DMS53 treated with DMSO at 0.1 percent for 48 hours (cell line): ENCODE measurements around the gene WDR1.

Experiments
- DNase-seq: peaks from one replicate; lab custom pipeline; 2025; ENCODE audit not compliant: unreplicated experiment; lab: John Stamatoyannopoulos, UW

The WDR1 gene

GRCh38 chr4:10085828-10086505 lies 30.6 kb downstream of the WDR1 start:
- no peak for DNase-seq

- DNase-seq: no peak
Observed at GRCh38 chr4:10085386-10085785, 31.2 kb downstream of the WDR1 start.

- no peak for DNase-seq
Observed at GRCh38 chr4:10084651-10085358, 31.8 kb downstream of the WDR1 start.

- DNase-seq: no peak
Observed at GRCh38 chr4:10083861-10084641, 32.5 kb downstream of the WDR1 start.

DNA sequence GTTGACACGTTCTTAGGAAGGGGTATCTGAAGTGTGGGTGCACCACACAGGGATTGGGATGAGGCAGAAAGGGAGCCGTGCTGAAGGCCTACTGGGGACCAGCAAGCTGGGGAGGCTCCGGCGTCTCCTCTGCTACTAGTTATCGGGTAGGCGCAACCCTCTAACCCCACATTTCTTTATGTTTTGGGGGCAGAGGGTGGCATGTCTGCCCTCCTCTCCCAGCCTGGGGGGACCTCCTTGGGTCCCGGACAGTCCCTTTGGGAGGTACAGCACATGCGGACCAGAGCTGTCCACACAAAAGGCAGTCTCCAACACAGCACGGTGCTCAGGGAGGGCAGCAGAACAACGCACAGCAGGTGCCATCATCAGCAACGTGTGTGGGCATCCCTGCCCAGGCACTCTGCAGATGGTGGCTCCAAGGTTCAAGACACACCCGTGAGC lies 33.2 kb downstream of the WDR1 start:
- DNase-seq: no peak

DNA sequence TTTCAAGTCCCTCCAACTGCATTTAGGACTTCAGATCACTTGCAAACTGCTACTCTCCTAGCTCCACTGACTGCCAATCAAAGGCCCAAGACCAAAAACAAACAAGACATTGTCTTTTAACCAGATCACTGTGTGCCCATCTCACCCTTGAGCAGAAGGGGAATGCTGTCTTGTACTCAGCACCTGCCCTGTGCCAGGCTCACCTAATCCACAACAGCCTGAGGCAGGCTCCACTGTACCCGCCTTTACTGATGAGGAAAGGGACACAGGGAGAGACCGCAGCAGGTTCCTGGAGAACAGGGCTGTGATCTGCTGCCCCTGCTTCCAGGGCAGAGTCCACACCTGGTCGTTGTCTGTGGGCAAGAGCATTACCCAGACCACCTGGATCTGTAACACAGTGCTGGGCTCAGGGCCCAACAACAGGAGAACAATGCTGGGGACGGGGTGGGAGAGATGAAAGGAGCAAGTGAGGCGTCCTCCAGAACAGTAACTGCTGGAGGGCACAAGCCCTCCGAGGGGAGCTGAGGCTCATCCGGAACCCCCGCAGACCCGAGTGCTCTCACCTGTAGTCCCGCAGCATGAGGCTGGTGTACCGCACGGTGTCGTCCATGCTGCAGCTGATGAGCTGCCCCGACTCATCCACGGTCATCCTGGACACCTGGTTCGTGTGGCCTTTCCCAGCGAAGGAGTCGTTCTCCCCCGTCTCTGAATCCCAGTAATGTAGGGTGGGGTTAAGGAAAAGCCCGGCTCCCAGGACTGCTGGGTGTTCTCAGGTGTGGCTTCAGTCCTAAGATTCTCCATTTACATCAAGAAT lies 33.9 kb downstream of the WDR1 start:
- DNase-seq: no peak

DNA sequence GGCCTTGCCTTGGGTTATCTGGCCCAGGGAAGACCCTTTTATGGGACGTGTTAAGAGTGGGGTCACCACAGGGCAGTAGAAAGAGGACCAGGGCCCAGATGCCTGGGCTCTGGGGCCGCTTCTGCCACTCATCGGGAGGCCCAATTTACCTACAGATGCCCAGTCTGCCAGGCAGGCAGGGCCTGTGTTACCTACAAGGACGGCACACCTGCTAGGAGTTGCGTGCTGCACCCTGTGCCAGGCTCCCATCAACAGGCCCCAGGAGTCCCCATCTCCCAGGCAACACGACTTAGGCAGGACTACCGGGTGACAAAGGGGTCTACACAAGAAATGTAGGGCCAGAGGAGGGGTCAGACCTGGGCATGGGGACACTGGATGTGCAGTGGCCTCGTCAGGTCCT lies 34.6 kb downstream of the WDR1 start:
- no peak for DNase-seq

GRCh38 chr4:10081218-10081606 lies 35.4 kb downstream of the WDR1 start:
- DNase-seq: no peak

- no peak for DNase-seq
Observed at GRCh38 chr4:10080589-10081217, 35.9 kb downstream of the WDR1 start.

DNA sequence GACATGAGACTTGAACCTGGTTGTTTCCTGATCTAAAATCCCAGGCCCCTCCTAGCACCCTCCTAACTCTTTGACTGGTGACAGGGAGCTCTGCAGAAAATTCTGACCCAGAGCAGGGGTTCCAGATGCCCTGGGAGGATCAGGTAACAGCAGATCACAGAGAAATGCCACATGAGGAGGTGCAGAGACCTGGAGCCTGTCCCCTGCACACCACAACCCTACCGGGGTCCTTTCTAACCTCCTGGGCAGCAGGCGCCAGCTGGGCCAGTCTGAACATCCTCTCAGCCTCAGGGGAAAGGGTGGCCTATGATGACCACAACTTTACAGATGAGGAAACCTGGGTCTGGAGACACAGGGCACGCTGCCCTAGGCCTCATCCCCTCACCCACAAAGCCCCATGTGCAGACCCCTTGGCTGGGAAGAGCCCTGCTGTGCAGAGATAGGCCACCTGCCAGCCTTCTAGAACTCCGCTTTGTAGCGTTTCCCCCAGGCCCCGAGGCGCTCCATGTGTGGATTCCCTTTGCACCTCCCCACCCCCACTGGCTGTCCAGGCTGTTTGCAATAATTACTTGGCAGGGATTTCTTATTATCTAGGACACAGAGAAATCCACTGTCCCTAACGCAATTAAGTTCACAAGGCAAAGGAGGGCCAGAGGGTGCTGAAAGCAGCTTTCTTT lies 36.5 kb downstream of the WDR1 start:
- DNase-seq: no peak

GRCh38 chr4:10079256-10079655 lies 37.3 kb downstream of the WDR1 start:
- DNase-seq: no peak

DNA sequence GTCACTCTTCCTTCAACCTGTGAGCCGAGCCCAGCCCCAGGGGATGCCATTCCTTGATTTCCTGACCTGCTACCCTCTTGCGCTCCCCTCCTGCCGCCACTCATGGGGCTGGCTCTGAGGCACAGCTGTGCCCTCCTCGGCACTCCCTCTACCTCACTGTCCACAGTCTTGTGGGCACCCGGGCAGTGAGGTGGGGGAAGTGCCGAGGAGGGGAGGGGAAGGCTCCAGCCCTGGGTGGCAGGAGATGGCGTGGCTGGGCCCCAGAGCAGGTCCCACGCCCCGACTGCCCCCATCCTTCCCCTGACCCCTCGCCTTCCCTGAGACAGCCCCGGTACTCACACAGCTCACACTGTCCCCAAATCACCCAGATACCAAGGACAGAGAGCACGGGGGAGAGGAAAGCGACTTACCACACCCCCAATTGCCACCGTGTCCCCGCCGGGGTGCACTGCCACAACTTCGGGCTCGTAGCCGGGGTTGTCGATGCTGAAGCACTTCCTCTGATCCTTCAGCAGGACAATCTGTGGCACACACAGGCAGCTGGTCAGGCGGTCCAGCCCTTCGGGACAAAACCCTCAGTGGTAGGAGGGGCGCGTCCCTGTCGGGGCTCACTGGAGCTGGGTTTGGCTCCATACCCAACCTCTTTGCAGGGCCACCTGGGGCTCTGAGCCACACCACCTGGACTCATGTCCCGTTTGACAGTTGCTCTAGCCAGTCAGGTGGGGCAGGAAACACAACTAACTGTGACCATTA lies 37.9 kb downstream of the WDR1 start:
- no peak for DNase-seq

- DNase-seq: no peak
Observed at GRCh38 chr4:10077483-10078335, 38.9 kb downstream of the WDR1 start.

DNA sequence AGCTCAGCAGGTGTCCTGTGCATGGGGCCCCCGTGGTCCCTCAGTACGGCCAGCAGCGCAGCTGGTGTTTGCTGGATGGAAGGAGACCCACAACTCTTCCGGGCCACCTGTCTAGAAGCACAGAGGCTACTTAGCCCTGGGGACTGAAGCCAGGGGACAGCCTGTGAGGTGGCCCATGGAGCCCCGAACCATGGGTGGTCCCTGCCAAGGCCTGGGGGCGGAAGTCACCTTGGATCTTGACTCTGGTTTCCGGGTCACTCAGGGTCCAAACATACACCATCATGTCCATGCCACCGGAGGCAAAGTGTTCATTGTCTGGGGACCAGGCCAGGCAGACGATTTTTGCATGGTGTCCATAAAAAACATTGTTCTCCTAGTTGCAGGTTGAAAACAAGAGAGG lies 39.5 kb downstream of the WDR1 start:
- no peak for DNase-seq

GRCh38 chr4:10075953-10076391 lies 40.6 kb downstream of the WDR1 start:
- DNase-seq: no peak

GRCh38 chr4:10075158-10075863 lies 41.3 kb downstream of the WDR1 start:
- no peak for DNase-seq

- DNase-seq: no peak
Observed at GRCh38 chr4:10074767-10075105, 41.9 kb downstream of the WDR1 start.
